ENCODE data around the gene IRGQ.
"Not testable (repeated sequence)": the region's sequence is repeated elsewhere in the genome, so short reads cannot be mapped to it uniquely, and the experiment has no call there.

The IRGQ gene

GRCh38 chr19:43624933-43625332 is 29.0 kb upstream of the IRGQ start:
- no peak for DNase-seq

- DNase-seq, result no peak
Observed at GRCh38 chr19:43623889-43624670, 28.1 kb upstream of the IRGQ start.

- no peak for DNase-seq
Observed at GRCh38 chr19:43622956-43623355, 27.0 kb upstream of the IRGQ start.

- no peak for DNase-seq
Observed at GRCh38 chr19:43622070-43622469, 26.1 kb upstream of the IRGQ start.

GRCh38 chr19:43620061-43621001 is 24.4 kb upstream of the IRGQ start:
- DNase-seq, result no peak

GRCh38 chr19:43619262-43620060 is 23.5 kb upstream of the IRGQ start, which contains the start of gene ZNF428:
Gene ZNF428 (minus strand): TSS chr19:43619629. CDS start chr19:43614304, 5,325 bp downstream.
- DNase-seq, result peak; percentile 90

GRCh38 chr19:43618921-43619261 is 23.0 kb upstream of the IRGQ start:
- peak; percentile 82 for DNase-seq

GRCh38 chr19:43616954-43617353 is 21.0 kb upstream of the IRGQ start:
- DNase-seq, result no peak

- no peak for DNase-seq
Observed at GRCh38 chr19:43616306-43616705, 20.4 kb upstream of the IRGQ start.

- no peak for DNase-seq
Observed at GRCh38 chr19:43612374-43612773, 16.4 kb upstream of the IRGQ start.

GRCh38 chr19:43611788-43612187 is 15.9 kb upstream of the IRGQ start, which contains the start of gene SRRM5:
Gene SRRM5 (plus strand): TSS chr19:43612088. CDS start chr19:43612122, 34 bp downstream.
- no peak for DNase-seq

GRCh38 chr19:43610493-43610892 is 14.6 kb upstream of the IRGQ start:
- DNase-seq, result no peak

- DNase-seq, result no peak
Observed at GRCh38 chr19:43609872-43610271, 13.9 kb upstream of the IRGQ start.

- DNase-seq, result no peak
Observed at GRCh38 chr19:43607238-43608205, 11.6 kb upstream of the IRGQ start.

GRCh38 chr19:43606569-43607229 is 10.8 kb upstream of the IRGQ start:
- no peak for DNase-seq

GRCh38 chr19:43605875-43606568 is 10.1 kb upstream of the IRGQ start:
- DNase-seq, result no peak

GRCh38 chr19:43600326-43600725 is 4.4 kb upstream of the IRGQ start:
- DNase-seq, result not testable (repeated sequence)

GRCh38 chr19:43599635-43600295 is 3.8 kb upstream of the IRGQ start:
- DNase-seq, result no peak

- DNase-seq, result no peak
Observed at GRCh38 chr19:43598445-43599240, 2.7 kb upstream of the IRGQ start.
